ENCODE results near the gene PIK3R4. TPM values are rescaled to one million over a fixed set of nuclear protein-coding genes. Genes with fewer than 3 reads are reported as not detected.

PIK3R4 gene
- total RNA-seq, result 10 to 100 TPM; 18.4 to 48.1 (median 33.8) TPM

- peak; percentile 95 for DNase-seq (ENCODE audit: low spot score)
- TF ChIP-seq, protein P1, sequence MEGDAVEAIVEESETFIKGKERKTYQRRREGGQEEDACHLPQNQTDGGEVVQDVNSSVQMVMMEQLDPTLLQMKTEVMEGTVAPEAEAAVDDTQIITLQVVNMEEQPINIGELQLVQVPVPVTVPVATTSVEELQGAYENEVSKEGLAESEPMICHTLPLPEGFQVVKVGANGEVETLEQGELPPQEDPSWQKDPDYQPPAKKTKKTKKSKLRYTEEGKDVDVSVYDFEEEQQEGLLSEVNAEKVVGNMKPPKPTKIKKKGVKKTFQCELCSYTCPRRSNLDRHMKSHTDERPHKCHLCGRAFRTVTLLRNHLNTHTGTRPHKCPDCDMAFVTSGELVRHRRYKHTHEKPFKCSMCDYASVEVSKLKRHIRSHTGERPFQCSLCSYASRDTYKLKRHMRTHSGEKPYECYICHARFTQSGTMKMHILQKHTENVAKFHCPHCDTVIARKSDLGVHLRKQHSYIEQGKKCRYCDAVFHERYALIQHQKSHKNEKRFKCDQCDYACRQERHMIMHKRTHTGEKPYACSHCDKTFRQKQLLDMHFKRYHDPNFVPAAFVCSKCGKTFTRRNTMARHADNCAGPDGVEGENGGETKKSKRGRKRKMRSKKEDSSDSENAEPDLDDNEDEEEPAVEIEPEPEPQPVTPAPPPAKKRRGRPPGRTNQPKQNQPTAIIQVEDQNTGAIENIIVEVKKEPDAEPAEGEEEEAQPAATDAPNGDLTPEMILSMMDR (IDR thresholded peaks at IDR 0.05), result no peak
Observed at GRCh38 chr3:130746246-130747039, at the start of gene PIK3R4. Gene PIK3R4 (minus strand): TSS chr3:130746829. CDS start chr3:130745218, 1,611 bp downstream.

GRCh38 chr3:130795396-130795795, 48.8 kb upstream of the PIK3R4 start:
- no peak for ATAC-seq (ENCODE audit: low FRiP score)
- DNase-seq (ENCODE audit: low spot score), result no peak
- TF ChIP-seq, protein P1 (IDR thresholded peaks at IDR 0.05), result no peak

More at GRCh38 chr3:130746246-130747039, at the start of gene PIK3R4:
- peak; percentile 94 for ATAC-seq (ENCODE audit: low FRiP score)

DNA sequence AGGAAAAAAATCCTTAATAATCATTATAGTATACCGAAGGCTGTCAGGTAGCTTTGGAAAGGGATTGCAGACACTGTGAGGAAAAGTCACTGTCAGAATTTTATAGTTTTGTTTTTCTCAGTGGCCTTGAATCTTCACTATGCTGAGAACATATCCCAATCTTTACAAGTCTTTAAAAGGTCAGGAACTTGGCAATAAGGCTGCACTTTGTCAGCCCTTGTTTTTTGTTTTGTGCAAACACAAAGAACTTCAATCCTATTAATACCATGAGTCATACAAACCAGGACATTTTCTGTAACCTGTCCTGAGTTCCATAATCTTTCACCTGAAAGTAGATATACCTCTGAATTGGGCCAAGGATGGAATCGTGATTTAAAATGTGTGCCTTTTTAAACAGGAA, 45.6 kb upstream of the PIK3R4 start:
- TF ChIP-seq, protein P1 (IDR thresholded peaks at IDR 0.05), result no peak
- no peak for ATAC-seq (ENCODE audit: low FRiP score)

DNA sequence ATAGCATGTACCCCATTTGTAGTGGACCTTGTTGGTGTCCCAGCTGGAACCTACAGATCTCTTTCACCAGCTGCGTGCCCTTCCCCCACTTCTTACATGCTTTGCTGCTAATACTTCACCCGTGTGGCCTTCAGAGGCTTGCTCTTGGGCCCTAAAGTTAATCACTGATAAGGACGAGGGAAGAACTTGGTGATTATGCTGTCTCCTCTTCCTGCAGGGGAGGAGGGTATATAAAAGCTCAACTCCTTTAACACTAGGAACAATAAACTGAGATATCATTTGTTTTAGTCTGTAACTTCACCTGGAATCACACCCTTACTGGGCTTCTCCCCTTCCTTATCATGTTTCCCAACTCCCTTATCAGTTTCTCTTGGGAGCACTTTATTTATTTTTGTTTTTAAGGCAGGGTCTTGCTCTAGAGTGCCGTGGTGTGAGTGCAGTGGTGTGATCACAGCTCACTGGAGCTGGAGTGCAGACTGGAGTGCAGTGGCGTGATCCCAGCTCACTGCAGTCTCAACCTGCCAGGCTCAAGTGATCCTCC, 43.2 kb upstream of the PIK3R4 start:
- no peak for ATAC-seq (ENCODE audit: low FRiP score)

More for the DNA sequence above, 45.6 kb upstream of the PIK3R4 start:
- DNase-seq (ENCODE audit: low spot score), result no peak

DNA sequence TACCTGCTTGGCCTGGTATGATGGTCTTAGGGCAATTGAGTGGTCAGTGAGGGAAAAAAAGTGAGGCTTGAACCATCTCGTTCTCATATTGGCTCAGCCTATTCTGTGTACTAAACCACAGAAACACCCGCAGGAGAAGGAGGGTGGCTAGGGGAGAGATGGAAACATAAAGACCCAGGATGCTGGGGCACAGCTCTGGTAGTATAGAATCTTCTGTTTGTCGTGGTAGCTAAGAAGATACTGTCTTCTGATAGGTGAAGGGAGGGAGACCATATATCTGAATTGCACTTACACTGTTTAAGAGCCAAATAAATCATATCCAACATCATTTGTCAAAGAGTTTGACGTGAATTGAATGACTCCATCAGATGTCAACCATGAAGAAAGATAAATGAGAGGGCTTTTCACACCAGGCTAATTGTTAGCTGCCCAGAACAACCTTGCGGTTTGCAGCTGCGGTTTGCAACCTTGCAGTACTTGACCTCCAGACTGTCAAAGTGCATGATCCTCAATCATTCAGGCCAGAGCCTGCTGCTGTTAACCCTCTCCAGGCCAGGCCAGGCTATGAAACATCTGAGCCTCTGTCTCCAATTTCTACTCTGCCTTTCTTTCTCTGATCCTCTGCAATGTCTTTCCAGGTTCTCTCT, 40.9 kb upstream of the PIK3R4 start:
- TF ChIP-seq, protein P1 (IDR thresholded peaks at IDR 0.05), result no peak
- no peak for DNase-seq (ENCODE audit: low spot score)
- no peak for ATAC-seq (ENCODE audit: low FRiP score)

More for the DNA sequence above, 43.2 kb upstream of the PIK3R4 start:
- TF ChIP-seq, protein P1 (IDR thresholded peaks at IDR 0.05), result no peak
- DNase-seq (ENCODE audit: low spot score), result no peak

GRCh38 chr3:130786306-130786705, 39.7 kb upstream of the PIK3R4 start:
- ATAC-seq (ENCODE audit: low FRiP score) (no peak), DNase-seq (ENCODE audit: low spot score) (no peak)
- TF ChIP-seq, protein P1 (IDR thresholded peaks at IDR 0.05), result no peak
